Stimulated activated naive B cell treated with anti-CD40 and anti-IgM and Interleukin-4, amounts not matched to agents 10 μg/mL and 1 μg/mL and 100 μg/mL, for 72 hours (primary cell): ENCODE results near the gene CHAC1.

Source experiments
- ATAC-seq, 2 donors: fragments of 150-1000 bp; cut with Tn5 transposase; replicated peaks; 2 replicates each; pipeline ENCODE4 v1.10.0; 2021; ENCODE audit warnings: moderate library complexity in 1 of 2
- DNase-seq: peaks from one replicate; pipeline ENCODE4 v3.0.0; 2021
- H3K27ac Mint-ChIP-seq: one replicate; pipeline ENCODE4 v1.8.0; 2022; ENCODE audit warnings: mild to moderate bottlenecking, mixed read lengths
- H3K27me3 Mint-ChIP-seq, 2 donors: one replicate each; pipeline ENCODE4 v1.8.0; 2022; ENCODE audit warnings: mixed read lengths in 2 of 2
- H3K36me3 Mint-ChIP-seq, 2 donors: one replicate each; pipeline ENCODE4 v1.8.0; 2022; ENCODE audit warnings: mixed read lengths in 2 of 2, mild to moderate bottlenecking in 1 of 2
- H3K4me1 Mint-ChIP-seq, 2 donors: one replicate each; pipeline ENCODE4 v1.8.0; 2022; ENCODE audit warnings: mixed read lengths in 2 of 2, mild to moderate bottlenecking in 1 of 2
- H3K4me3 Mint-ChIP-seq, 2 donors: one replicate each; pipeline ENCODE4 v1.8.0; 2022; ENCODE audit warnings: mild to moderate bottlenecking in 2 of 2, mixed read lengths in 2 of 2, moderate library complexity in 1 of 2
- H3K9me3 Mint-ChIP-seq, 2 donors: one replicate each; pipeline ENCODE4 v1.8.0; 2022; ENCODE audit warnings: mixed read lengths in 2 of 2, mild to moderate bottlenecking in 1 of 2

The CHAC1 gene

GRCh38 chr15:40928821-40929659 is 24.2 kb upstream of the CHAC1 start, which contains the start of gene DLL4:
TSS of gene DLL4 (plus strand) at chr15:40929340. CDS start at chr15:40929669, 329 bp downstream.
- Mint-ChIP-seq H3K27ac (peak within 1 kb of the TSS; percentile 81), H3K36me3 (no peaks in the 10 kb centered on the region), H3K4me1 (peaks cover 40 to 74% of the 10 kb centered on the region in 2 donors), H3K4me3 (peak within 1 kb of the TSS; percentile 78 to 83), H3K9me3 (no peaks in the 10 kb centered on the region), H3K27me3 (peaks cover 80 to 89% of the 10 kb centered on the region in 2 donors)
- no peak for DNase-seq
- ATAC-seq: peak; percentile 43 to 47

DNA sequence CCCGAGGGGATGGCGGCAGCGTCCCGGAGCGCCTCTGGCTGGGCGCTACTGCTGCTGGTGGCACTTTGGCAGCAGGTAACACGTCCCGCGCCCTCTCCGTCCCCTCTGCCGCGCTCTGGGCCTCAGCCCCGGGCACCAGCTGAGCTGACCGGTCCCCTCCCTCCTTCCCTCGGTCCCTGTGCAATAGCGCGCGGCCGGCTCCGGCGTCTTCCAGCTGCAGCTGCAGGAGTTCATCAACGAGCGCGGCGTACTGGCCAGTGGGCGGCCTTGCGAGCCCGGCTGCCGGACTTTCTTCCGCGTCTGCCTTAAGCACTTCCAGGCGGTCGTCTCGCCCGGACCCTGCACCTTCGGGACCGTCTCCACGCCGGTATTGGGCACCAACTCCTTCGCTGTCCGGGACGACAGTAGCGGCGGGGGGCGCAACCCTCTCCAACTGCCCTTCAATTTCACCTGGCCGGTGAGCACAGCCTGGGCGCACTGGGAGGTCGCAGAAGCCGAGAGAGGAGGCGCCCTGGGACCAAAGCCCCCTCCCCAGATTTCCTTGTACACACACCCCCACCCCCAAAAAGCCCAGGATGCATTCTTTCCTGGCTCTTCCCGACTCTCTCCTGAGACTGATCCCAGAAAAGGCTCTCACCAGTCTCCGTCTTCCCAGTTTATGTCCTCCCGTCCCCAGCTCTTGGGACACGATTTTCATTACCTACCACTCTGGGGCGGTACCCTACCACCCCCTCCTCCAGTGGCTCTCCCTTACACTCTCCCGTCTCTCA is 23.4 kb upstream of the CHAC1 start:
- Mint-ChIP-seq H3K9me3 (no peaks in the 10 kb centered on the region), H3K27me3 (peaks cover 79 to 83% of the 10 kb centered on the region in 2 donors), H3K36me3 (no peaks in the 10 kb centered on the region), H3K27ac (peak overlapping the region; percentile 81), H3K4me3 (peak overlapping the region; percentile 78 to 83), H3K4me1 (peaks cover 40 to 74% of the 10 kb centered on the region in 2 donors)
- ATAC-seq (peak in 1 of 2 donors; percentile 15), DNase-seq (no peak)

GRCh38 chr15:40930430-40931299 is 22.6 kb upstream of the CHAC1 start:
- peak; percentile 19 to 28 for ATAC-seq
- DNase-seq: no peak
- Mint-ChIP-seq H3K9me3 (no peaks in the 10 kb centered on the region), H3K27ac (peak overlapping the region; percentile 81), H3K27me3 (peaks cover 72 to 76% of the 10 kb centered on the region in 2 donors), H3K4me3 (peak overlapping the region; percentile 78 to 83), H3K4me1 (peaks cover 38 to 67% of the 10 kb centered on the region in 2 donors), H3K36me3 (no peaks in the 10 kb centered on the region)

DNA sequence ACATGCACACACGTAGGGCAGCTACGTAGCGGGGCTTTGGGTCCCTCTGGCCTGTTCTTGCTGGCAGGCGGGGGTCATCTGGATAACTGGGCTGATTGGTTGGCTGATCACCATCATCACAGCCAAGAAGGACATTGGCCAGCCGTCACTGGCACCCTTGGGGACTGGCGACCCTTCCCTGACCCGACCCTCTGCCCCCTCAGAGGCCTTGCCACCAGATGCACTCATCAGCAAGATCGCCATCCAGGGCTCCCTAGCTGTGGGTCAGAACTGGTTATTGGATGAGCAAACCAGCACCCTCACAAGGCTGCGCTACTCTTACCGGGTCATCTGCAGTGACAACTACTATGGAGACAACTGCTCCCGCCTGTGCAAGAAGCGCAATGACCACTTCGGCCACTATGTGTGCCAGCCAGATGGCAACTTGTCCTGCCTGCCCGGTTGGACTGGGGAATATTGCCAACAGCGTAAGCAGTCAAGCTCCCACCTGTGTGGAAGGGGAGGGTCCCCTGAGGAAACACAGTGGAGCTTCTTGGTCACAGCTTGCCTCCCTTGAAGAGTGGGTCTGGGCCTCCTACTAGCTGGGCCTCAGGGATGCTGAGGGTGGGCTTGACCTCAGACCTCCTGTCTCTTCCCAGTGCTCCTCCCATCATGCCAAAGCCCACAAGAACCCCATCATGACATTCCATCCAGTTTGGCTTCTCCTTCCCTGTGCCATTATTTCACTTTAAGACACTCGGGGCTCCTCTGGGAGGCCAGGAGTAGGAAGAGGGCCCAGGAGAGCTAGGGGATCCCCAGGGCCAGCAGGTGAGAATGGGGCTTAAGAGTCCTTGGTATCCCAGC is 21.8 kb upstream of the CHAC1 start:
- Mint-ChIP-seq H3K4me1 (peaks cover 32 to 59% of the 10 kb centered on the region in 2 donors), H3K36me3 (no peaks in the 10 kb centered on the region), H3K9me3 (no peaks in the 10 kb centered on the region), H3K27ac (no peak overlapping the region), H3K4me3 (peak overlapping the region; percentile 78 to 83), H3K27me3 (peaks cover 64 to 68% of the 10 kb centered on the region in 2 donors)
- DNase-seq: no peak
- no peak for ATAC-seq

- H3K36me3 Mint-ChIP-seq: no peaks in the 10 kb centered on the region
- ATAC-seq: no peak
- H3K27me3 Mint-ChIP-seq: peaks cover 58 to 62% of the 10 kb centered on the region in 2 donors
- H3K9me3 Mint-ChIP-seq: no peaks in the 10 kb centered on the region
- no peak for DNase-seq
- no peak overlapping the region for H3K4me3 Mint-ChIP-seq
- no peak overlapping the region for H3K27ac Mint-ChIP-seq
- peaks cover 29 to 53% of the 10 kb centered on the region in 2 donors for H3K4me1 Mint-ChIP-seq
Measured at GRCh38 chr15:40932156-40932555, 21.1 kb upstream of the CHAC1 start.

DNA sequence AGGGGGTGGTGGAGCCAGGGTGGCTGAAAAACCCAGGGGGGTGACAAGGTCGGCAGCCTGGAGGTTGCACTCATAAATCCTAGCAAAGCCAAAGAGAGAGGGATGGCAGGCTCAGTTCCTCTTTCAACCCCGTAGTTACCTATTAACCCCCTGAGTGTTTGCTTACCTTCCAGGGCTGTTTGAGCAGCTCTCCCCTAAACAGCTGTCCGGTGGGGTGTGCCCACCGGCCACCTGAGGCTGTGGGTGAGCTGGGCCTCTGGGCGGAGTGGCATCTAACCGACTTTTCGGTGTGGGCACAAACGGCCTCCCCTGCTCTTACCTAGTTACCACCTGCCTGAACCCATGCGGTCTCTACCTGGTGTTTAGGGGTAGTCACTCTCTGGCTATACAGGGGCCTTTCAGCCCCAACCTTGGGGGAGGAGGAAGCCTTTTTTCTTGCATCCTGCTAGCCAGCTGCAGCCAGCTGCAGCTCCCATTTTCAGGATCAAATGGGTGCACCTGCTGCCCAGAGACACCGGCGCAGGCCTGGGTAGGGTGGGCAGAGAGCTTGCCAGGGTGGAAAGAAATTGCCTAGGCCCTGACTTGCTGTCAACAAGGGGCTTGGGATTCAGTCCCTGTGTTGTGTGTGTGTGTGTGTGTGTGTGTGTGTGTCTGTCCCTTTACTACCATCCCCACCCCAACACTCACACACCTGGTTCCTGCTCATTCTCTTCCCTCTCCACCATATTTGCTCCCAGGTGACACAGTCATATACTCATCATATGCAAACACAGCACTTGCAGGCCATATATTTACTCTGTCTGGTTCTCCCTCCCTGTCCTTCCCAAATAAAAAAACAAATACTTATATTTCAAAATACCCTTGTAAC is 20.4 kb upstream of the CHAC1 start:
- H3K27me3 Mint-ChIP-seq: peaks cover 54 to 55% of the 10 kb centered on the region in 2 donors
- no peak for ATAC-seq
- H3K27ac Mint-ChIP-seq: no peak overlapping the region
- H3K36me3 Mint-ChIP-seq: no peaks in the 10 kb centered on the region
- DNase-seq: no peak
- H3K4me3 Mint-ChIP-seq: no peak overlapping the region
- H3K9me3 Mint-ChIP-seq: no peaks in the 10 kb centered on the region
- H3K4me1 Mint-ChIP-seq: peaks cover 29 to 45% of the 10 kb centered on the region in 2 donors

DNA sequence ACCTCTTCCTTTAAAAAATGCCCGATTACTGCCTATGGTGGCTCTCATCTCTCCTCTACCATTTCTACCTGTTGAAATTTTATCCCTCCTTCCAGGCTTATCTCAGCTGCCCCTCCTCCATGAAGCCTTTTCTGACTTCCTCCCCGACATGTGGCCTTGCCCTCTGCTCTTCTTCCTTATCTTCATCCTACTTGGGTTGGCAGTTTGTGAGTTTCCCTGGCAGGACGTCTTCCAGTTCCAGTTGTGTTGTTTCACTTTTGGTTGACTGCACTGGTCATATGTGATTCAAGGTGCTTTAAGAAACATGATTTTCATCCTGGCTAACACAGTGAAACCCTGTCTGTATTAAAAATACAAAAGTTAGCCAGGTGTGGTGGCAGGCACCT is 19.8 kb upstream of the CHAC1 start:
- Mint-ChIP-seq H3K27ac (no peak overlapping the region), H3K4me1 (peaks cover 31 to 39% of the 10 kb centered on the region in 2 donors), H3K36me3 (no peaks in the 10 kb centered on the region), H3K4me3 (no peak overlapping the region), H3K27me3 (peaks cover 48 to 54% of the 10 kb centered on the region in 2 donors), H3K9me3 (no peaks in the 10 kb centered on the region)
- DNase-seq (no peak), ATAC-seq (no peak)

DNA sequence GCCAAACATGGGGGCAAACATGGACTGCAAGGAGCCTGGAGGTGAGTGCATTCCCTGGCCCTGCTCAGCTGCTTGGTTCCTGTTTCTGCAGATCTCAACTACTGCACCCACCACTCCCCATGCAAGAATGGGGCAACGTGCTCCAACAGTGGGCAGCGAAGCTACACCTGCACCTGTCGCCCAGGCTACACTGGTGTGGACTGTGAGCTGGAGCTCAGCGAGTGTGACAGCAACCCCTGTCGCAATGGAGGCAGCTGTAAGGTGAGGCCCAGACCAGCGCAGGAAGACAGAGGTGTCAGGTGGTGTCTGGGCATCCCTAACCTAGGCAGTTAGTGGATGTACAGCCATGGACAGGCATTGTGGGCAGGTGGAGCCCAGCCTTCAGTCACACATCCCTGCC is 18.8 kb upstream of the CHAC1 start:
- no peaks in the 10 kb centered on the region for H3K36me3 Mint-ChIP-seq
- peaks cover 39 to 44% of the 10 kb centered on the region in 2 donors for H3K27me3 Mint-ChIP-seq
- no peak for ATAC-seq
- no peak overlapping the region for H3K27ac Mint-ChIP-seq
- H3K4me1 Mint-ChIP-seq: peaks cover 24 to 30% of the 10 kb centered on the region in 2 donors
- no peak overlapping the region for H3K4me3 Mint-ChIP-seq
- H3K9me3 Mint-ChIP-seq: no peaks in the 10 kb centered on the region
- no peak for DNase-seq

DNA sequence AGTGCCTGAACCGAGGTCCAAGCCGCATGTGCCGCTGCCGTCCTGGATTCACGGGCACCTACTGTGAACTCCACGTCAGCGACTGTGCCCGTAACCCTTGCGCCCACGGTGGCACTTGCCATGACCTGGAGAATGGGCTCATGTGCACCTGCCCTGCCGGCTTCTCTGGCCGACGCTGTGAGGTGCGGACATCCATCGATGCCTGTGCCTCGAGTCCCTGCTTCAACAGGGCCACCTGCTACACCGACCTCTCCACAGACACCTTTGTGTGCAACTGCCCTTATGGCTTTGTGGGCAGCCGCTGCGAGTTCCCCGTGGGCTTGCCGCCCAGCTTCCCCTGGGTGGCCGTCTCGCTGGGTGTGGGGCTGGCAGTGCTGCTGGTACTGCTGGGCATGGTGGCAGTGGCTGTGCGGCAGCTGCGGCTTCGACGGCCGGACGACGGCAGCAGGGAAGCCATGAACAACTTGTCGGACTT is 17.0 kb upstream of the CHAC1 start:
- Mint-ChIP-seq H3K27ac (no peak overlapping the region), H3K4me3 (no peak overlapping the region), H3K9me3 (no peaks in the 10 kb centered on the region)

GRCh38 chr15:40936709-40937666 is 16.3 kb upstream of the CHAC1 start:
- Mint-ChIP-seq H3K9me3 (no peaks in the 10 kb centered on the region), H3K36me3 (no peaks in the 10 kb centered on the region), H3K27ac (no peak overlapping the region), H3K4me1 (peaks cover 24 to 27% of the 10 kb centered on the region in 2 donors), H3K27me3 (peaks cover 13 to 20% of the 10 kb centered on the region in 2 donors), H3K4me3 (no peak overlapping the region)
- DNase-seq (no peak), ATAC-seq (no peak)

More for the DNA sequence above, 17.0 kb upstream of the CHAC1 start:
- no peak for ATAC-seq
- Mint-ChIP-seq H3K4me1 (peaks cover 24 to 28% of the 10 kb centered on the region in 2 donors), H3K27me3 (peaks cover 21 to 27% of the 10 kb centered on the region in 2 donors), H3K36me3 (no peaks in the 10 kb centered on the region)
- DNase-seq: no peak

- H3K27ac Mint-ChIP-seq: no peak overlapping the region
- peaks cover 6 to 12% of the 10 kb centered on the region in 2 donors for H3K27me3 Mint-ChIP-seq
- H3K4me1 Mint-ChIP-seq: peaks cover 29% of the 10 kb centered on the region in 2 donors
- no peak overlapping the region for H3K4me3 Mint-ChIP-seq
- ATAC-seq (no peak), DNase-seq (no peak)
- no peaks in the 10 kb centered on the region for H3K9me3 Mint-ChIP-seq
- no peaks in the 10 kb centered on the region for H3K36me3 Mint-ChIP-seq
Measured at GRCh38 chr15:40937762-40938535, 15.3 kb upstream of the CHAC1 start.
